GM23338 (cell line): Measurements from ENCODE around the gene NFATC1. TPM values are rescaled to one million over a fixed set of nuclear protein-coding genes. Genes with fewer than 3 reads are reported as not detected.

Experiments used
- ATAC-seq: fragments of 200-7000 bp; cut with Tn5 transposase; 3 replicates; pipeline ENCODE4 v1.9.1; 2020
- DNase-seq: peaks from one replicate; pipeline ENCODE4 v3.0.0-alpha.2; 2015; ENCODE audit warnings: low spot score
- H2AFZ ChIP-seq: fragments of 200-600 bp; sonication (generic); 2 replicates; pipeline ENCODE4 v1.8.0; 2016; ENCODE audit warnings: antibody characterized with exemption, mild to moderate bottlenecking, moderate library complexity
- H3F3A ChIP-seq: fragments of 200-600 bp; sonication (generic); replicated peaks from 2 replicates; pipeline ENCODE4 v1.8.0; 2017; ENCODE audit warnings: antibody characterized with exemption, mixed run types, low read depth
- H3K27ac ChIP-seq: fragments of 200-600 bp; sonication (generic); 2 replicates; pipeline ENCODE4 v1.6.1; 2016; ENCODE audit warnings: low read depth
- H3K27me3 ChIP-seq: fragments of 200-600 bp; sonication (generic); 2 replicates; pipeline ENCODE4 v1.8.0; 2016; ENCODE audit warnings: mild to moderate bottlenecking, mixed run types, moderate library complexity; ENCODE audit not compliant: insufficient read depth
- H3K36me3 ChIP-seq: fragments of 200-600 bp; sonication (generic); 2 replicates; pipeline ENCODE4 v1.8.0; 2016; ENCODE audit warnings: mild to moderate bottlenecking; ENCODE audit not compliant: insufficient read depth
- H3K4me1 ChIP-seq: fragments of 200-600 bp; sonication (generic); 2 replicates; pipeline ENCODE4 v1.8.0; 2016; ENCODE audit warnings: mild to moderate bottlenecking, moderate library complexity; ENCODE audit not compliant: insufficient read depth
- H3K4me2 ChIP-seq: fragments of 200-600 bp; sonication (generic); 2 replicates; pipeline ENCODE4 v1.7.1; 2017; ENCODE audit warnings: mixed run types
- H3K4me3 ChIP-seq: fragments of 200-600 bp; sonication (generic); 2 replicates; pipeline ENCODE4 v1.6.1; 2016; ENCODE audit warnings: mixed run types
- H3K79me2 ChIP-seq: fragments of 200-600 bp; sonication (generic); replicated peaks from 2 replicates; pipeline ENCODE4 v1.8.0; 2017; ENCODE audit warnings: mild to moderate bottlenecking; ENCODE audit not compliant: insufficient read depth
- H3K9me2 ChIP-seq: fragments of 200-600 bp; sonication (generic); 2 replicates; pipeline ENCODE4 v1.8.0; 2017; ENCODE audit not compliant: insufficient read depth
- H4K20me1 ChIP-seq: fragments of 200-600 bp; sonication (generic); replicated peaks from 2 replicates; pipeline ENCODE4 v1.8.0; 2017; ENCODE audit warnings: mild to moderate bottlenecking; ENCODE audit not compliant: insufficient read depth
- H3K27ac Mint-ChIP-seq: 2 replicates; pipeline ENCODE4 v1.8.0; 2020; ENCODE audit warnings: inconsistent platforms, mild to moderate bottlenecking, moderate library complexity, mixed read lengths
- H3K27me3 Mint-ChIP-seq: 3 replicates; pipeline ENCODE4 v1.8.0; 2022; ENCODE audit warnings: low read depth, mild to moderate bottlenecking, moderate library complexity, mixed read lengths, inconsistent platforms; ENCODE audit not compliant: insufficient read depth, poor library complexity
- H3K36me3 Mint-ChIP-seq: 3 replicates; pipeline ENCODE4 v1.8.0; 2021; ENCODE audit warnings: low read depth, mild to moderate bottlenecking, inconsistent platforms, moderate library complexity, mixed read lengths
- H3K4me1 Mint-ChIP-seq: 3 replicates; pipeline ENCODE4 v1.8.0; 2020; ENCODE audit warnings: mild to moderate bottlenecking, inconsistent platforms, mixed read lengths
- H3K4me3 Mint-ChIP-seq: 3 replicates; pipeline ENCODE4 v1.8.0; 2021; ENCODE audit warnings: moderate library complexity, mild to moderate bottlenecking, inconsistent platforms, mixed read lengths
- H3K9me3 Mint-ChIP-seq: 3 replicates; pipeline ENCODE4 v1.8.0; 2020; ENCODE audit warnings: moderate library complexity, mild to moderate bottlenecking, inconsistent platforms, mixed read lengths
- CREB1 ChIP-seq: fragments of 250-450 bp; sonication (Bioruptor Pico); IDR thresholded peaks from 2 replicates; pipeline ENCODE4 v1.5.0; 2020; ENCODE audit warnings: low read depth, mild to moderate bottlenecking, moderate library complexity
- CTCF ChIP-seq, 2 experiments: fragments of 200-600 bp in 1 of 2; sonication (generic) in 1 of 2; conservative IDR thresholded peaks; 2 replicates each; pipeline versions ENCODE4 v1.5.1 to v1.6.1; 2016 to 2017; ENCODE audit warnings: antibody characterized with exemption in 2 of 2, low read depth in 2 of 2, mild to moderate bottlenecking in 2 of 2, moderate library complexity in 1 of 2
- ETS1 ChIP-seq: IDR thresholded peaks from 2 replicates; pipeline ENCODE4 v1.6.1; 2016; ENCODE audit warnings: antibody characterized with exemption
- EZH2 ChIP-seq: fragments of 200-600 bp; sonication (generic); IDR thresholded peaks from one replicate; pipeline ENCODE4 v1.8.0; 2017; ENCODE audit warnings: antibody characterized with exemption, mild to moderate bottlenecking, low read depth; ENCODE audit not compliant: unreplicated experiment
- EZH2phosphoT487 ChIP-seq: fragments of 200-600 bp; sonication (generic); IDR thresholded peaks from one replicate; pipeline ENCODE4 v1.8.1; 2018; ENCODE audit warnings: antibody characterized with exemption; ENCODE audit not compliant: unreplicated experiment
- JUNB ChIP-seq: IDR thresholded peaks from one replicate; pipeline ENCODE4 v1.6.1; 2016; ENCODE audit warnings: antibody characterized with exemption; ENCODE audit not compliant: unreplicated experiment
- NANOG ChIP-seq: IDR thresholded peaks from 2 replicates; pipeline ENCODE4 v1.6.1; 2016; ENCODE audit warnings: antibody characterized with exemption, borderline replicate concordance
- POLR2AphosphoS5 ChIP-seq: IDR thresholded peaks from 2 replicates; pipeline ENCODE4 v1.6.1; 2016; ENCODE audit warnings: antibody characterized with exemption, low read depth
- REST ChIP-seq: IDR thresholded peaks from one replicate; pipeline ENCODE4 v1.6.1; 2018; ENCODE audit warnings: antibody characterized with exemption; ENCODE audit not compliant: unreplicated experiment
- STAT1 ChIP-seq: IDR thresholded peaks from one replicate; pipeline ENCODE4 v1.6.1; 2016; ENCODE audit warnings: antibody characterized with exemption; ENCODE audit not compliant: unreplicated experiment
- ZNF114 ChIP-seq: fragments of 250-450 bp; sonication (Bioruptor Pico); IDR thresholded peaks from 2 replicates; pipeline ENCODE4 v1.5.0; 2020; ENCODE audit warnings: mild to moderate bottlenecking, moderate library complexity
- ZNF331 ChIP-seq: fragments of 250-450 bp; sonication (Bioruptor Pico); IDR thresholded peaks from 2 replicates; pipeline ENCODE4 v1.5.0; 2020; ENCODE audit warnings: low read depth, mild to moderate bottlenecking, moderate library complexity
- ZNF462 ChIP-seq: fragments of 250-450 bp; sonication (Bioruptor Pico); IDR thresholded peaks from 2 replicates; pipeline ENCODE4 v1.5.0; 2020; ENCODE audit warnings: mild to moderate bottlenecking, moderate library complexity
- polyA plus RNA-seq: library from polyadenylated mRNA; unstranded; fragments of >200 nt; fragmentation: Nextera tagmentation; extraction: Ambion mirVana; gene quantifications from 2 replicates; pipeline ENCODE4 v1.2.1, GENCODE V29; 2016
- total RNA-seq: library from RNA; depleted of rRNA; stranded (reverse); fragments of >200 nt; shearing (Covaris generic); gene quantifications from 2 replicates; pipeline ENCODE4 v1.2.3, GENCODE V29; 2014

Gene NFATC1
- total and polyA plus RNA-seq, 2 experiments from 2014 or later = 3.9 to 6.4 TPM

- Histone ChIP-seq H3K27ac (no peak overlapping the region), H3K36me3 (no peaks in the 10 kb centered on the region), H3K9me2 (no peaks in the 10 kb centered on the region), H2AFZ (no peak overlapping the region), H3K4me3 (no peak overlapping the region), H3K79me2 (no peaks in the 10 kb centered on the region), H3K27me3 (peaks cover 54% of the 10 kb centered on the region), H3K4me1 (0 out of 2 replicates have a peak, but pooled peaks cover 4% of the 10 kb centered on the region), H4K20me1 (no peaks in the 10 kb centered on the region), H3K4me2 (no peak overlapping the region), H3F3A (no peaks in the 10 kb centered on the region; the same call in 1 of the 2 replicates)
- no peak for DNase-seq
- H3K27ac Mint-ChIP-seq = no peak overlapping the region
- H3K27me3 Mint-ChIP-seq = peaks cover 45% of the 10 kb centered on the region
- ATAC-seq = no peak
- TF ChIP-seq CREB1 (CRISPR knock-in tag) (no peak), EZH2phosphoT487 (no peak), EZH2 (no peak), ZNF114 (no peak), NANOG (no peak), POLR2AphosphoS5 (no peak), REST (no peak), ZNF331 (no peak), JUNB (no peak), STAT1 (no peak), ETS1 (no peak), ZNF462 (no peak), CTCF (conservative IDR thresholded peaks at IDR 0.05; ENCODE audit: low read depth in 2 of 2) (no peak)
- H3K4me3 Mint-ChIP-seq = no peak overlapping the region
- no peaks in the 10 kb centered on the region; the same call in 1 of the 3 replicates for H3K9me3 Mint-ChIP-seq
- no peaks in the 10 kb centered on the region; the same call in 2 of the 3 replicates for H3K36me3 Mint-ChIP-seq
- H3K4me1 Mint-ChIP-seq = peaks cover 13% of the 10 kb centered on the region
These were observed 6.0 kb upstream of the NFATC1 start for GRCh38 chr18:79389689-79390088.
